Upper lobe of left lung (tissue), 6 donors: Measurements from ENCODE around the gene GPR162. TPM values are rescaled to one million over a fixed set of nuclear protein-coding genes. Genes with fewer than 3 reads are reported as not detected.
A peak's percentile ranks its signal among the peaks of the same experiment; 100 is the strongest.

Source experiments
- ATAC-seq, 2 donors: fragments of 200-7000 bp; cut with Tn5 transposase; one replicate each; pipeline ENCODE4 v1.9.1; 2022; ENCODE audit warnings: mild to moderate bottlenecking in 2 of 2, moderate library complexity in 2 of 2; ENCODE audit not compliant: low FRiP score in 2 of 2
- DNase-seq, 2 donors: peaks; one replicate each; pipeline ENCODE4 v3.0.0-alpha.2; 2019 to 2020
- H3K27ac ChIP-seq, 4 donors: fragments of 200-600 bp; sonication (generic); one replicate each; pipeline ENCODE4 v1.5.1; 2016 to 2019
- H3K27me3 ChIP-seq, 4 donors: fragments of 200-600 bp; sonication (generic); one replicate each; pipeline ENCODE4 v1.5.1; 2017 to 2019
- H3K36me3 ChIP-seq, 4 donors: fragments of 200-600 bp; sonication (generic); one replicate each; pipeline ENCODE4 v1.5.1; 2016 to 2019
- H3K4me1 ChIP-seq, 4 donors: fragments of 200-600 bp; sonication (generic); one replicate each; pipeline ENCODE4 v1.5.1; 2018 to 2019
- H3K4me3 ChIP-seq, 4 donors: fragments of 200-600 bp; sonication (generic); one replicate each; pipeline ENCODE4 v1.5.1; 2017 to 2019; ENCODE audit warnings: mild to moderate bottlenecking in 2 of 4, moderate library complexity in 1 of 4
- H3K9me3 ChIP-seq, 4 donors: fragments of 200-600 bp; sonication (generic); one replicate each; pipeline ENCODE4 v1.5.1; 2018 to 2019
- EP300 ChIP-seq, 4 donors: sonication (generic); formaldehyde crosslinking; IDR thresholded peaks; one replicate each; pipeline ENCODE4 v1.5.1; 2017; ENCODE audit warnings: antibody characterized with exemption in 4 of 4, control low read depth in 2 of 4
- POLR2A ChIP-seq, 4 donors: fragments of 450-650 bp; IDR thresholded peaks; one replicate each; pipeline ENCODE4 v1.5.1; 2016 to 2017; ENCODE audit warnings: antibody characterized with exemption in 4 of 4, mild to moderate bottlenecking in 2 of 4
- POLR2AphosphoS5 ChIP-seq, 2 donors: sonication (generic); formaldehyde crosslinking; IDR thresholded peaks; one replicate each; pipeline ENCODE4 v1.5.1; 2017; ENCODE audit warnings: antibody characterized with exemption in 2 of 2
- WGBS, 2 donors: methylation state at CpG; one replicate each; pipeline ENCODE4 v1.1.5; 2017 to 2018; 5-methylcytosine and 5-hydroxymethylcytosine counted together
- total RNA-seq, 6 donors: library from RNA; depleted of rRNA in 4 of 6; stranded (reverse); fragments of >200 nt in 4 of 6; gene quantifications; one replicate each; pipeline versions ENCODE4 v1.1.0 to v1.2.1, GENCODE V29; 2016 to 2021
- TF ChIP-seq, protein P1 (sequence below), 6 experiments: fragments of 450-650 bp in 4 of 6; fragments of 200-600 bp in 2 of 6; sonication (generic) in 2 of 6; IDR thresholded peaks; one replicate each; pipeline ENCODE4 v1.5.1; 2016 to 2019; ENCODE audit warnings: antibody characterized with exemption in 6 of 6
- donor health status: DM: no; HTN: no; CAD: no; lungs with moderate emphysema.
- donor health status: DM: no; HTN: yes; CAD: no; lungs with severe emphysema.

Gene GPR162
- total RNA-seq, 6 donors from 2014 or later = 8.1 to 47.1 (median 16.5) TPM

DNA sequence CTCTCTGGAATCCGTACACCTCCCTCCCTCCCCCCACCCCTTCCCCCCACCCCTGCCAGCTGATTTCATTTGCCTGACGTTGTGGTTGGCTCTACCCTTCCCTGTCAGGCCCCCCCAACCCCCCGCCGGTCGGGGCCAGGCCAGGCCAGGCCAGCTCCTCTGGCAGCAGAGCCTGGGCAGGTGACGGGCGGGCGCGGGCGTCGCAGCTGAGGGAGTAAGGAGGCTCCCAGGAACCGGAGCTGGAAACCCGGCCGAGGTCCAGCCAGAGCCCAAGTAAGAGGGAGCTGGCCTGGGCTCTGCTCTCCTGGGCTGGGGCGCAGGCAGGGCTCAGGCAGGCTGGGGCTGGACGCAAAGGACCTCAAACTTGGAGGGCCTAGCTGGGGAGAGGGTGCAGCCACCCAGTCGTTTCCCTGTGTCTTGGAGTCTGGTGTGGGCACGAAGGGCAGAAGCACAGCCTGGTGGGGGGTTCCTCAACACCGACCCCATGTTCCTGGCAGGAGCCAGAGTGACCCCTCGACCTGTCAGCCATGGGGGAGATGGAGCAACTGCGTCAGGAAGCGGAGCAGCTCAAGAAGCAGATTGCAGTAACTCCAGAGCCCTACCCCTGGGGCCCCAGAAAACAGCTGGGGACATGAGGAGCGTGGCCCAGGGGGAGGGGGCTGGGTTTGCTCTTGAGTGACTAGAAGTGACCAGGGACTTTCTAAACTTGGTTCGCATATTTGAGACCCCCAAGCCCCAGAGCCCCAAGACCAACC, 19.3 kb downstream of the GPR162 start, which contains the start of gene GNB3:
TSS of gene GNB3 (plus strand) at position 165 of the 755 bp plus-strand sequence. CDS start at position 528, 363 bp downstream.
- Histone ChIP-seq H3K27me3 (no peaks in the 10 kb centered on the region), H3K4me3 (no peak within 1 kb of the TSS), H3K9me3 (no peaks in the 10 kb centered on the region), H3K27ac (no peak within 1 kb of the TSS), H3K36me3 (peaks cover 0 to 17% (median 2%) of the 10 kb centered on the region in 4 donors), H3K4me1 (peaks cover 0 to under 1% (median 0%) of the 10 kb centered on the region in 4 donors)
- WGBS, 2 donors = 57 to 76% methylated on average over 10 to 12 of the region's 24 CpGs
- DNase-seq (peak in 1 of 2 donors; percentile 79), ATAC-seq (no peak)
- TF ChIP-seq, protein P1, sequence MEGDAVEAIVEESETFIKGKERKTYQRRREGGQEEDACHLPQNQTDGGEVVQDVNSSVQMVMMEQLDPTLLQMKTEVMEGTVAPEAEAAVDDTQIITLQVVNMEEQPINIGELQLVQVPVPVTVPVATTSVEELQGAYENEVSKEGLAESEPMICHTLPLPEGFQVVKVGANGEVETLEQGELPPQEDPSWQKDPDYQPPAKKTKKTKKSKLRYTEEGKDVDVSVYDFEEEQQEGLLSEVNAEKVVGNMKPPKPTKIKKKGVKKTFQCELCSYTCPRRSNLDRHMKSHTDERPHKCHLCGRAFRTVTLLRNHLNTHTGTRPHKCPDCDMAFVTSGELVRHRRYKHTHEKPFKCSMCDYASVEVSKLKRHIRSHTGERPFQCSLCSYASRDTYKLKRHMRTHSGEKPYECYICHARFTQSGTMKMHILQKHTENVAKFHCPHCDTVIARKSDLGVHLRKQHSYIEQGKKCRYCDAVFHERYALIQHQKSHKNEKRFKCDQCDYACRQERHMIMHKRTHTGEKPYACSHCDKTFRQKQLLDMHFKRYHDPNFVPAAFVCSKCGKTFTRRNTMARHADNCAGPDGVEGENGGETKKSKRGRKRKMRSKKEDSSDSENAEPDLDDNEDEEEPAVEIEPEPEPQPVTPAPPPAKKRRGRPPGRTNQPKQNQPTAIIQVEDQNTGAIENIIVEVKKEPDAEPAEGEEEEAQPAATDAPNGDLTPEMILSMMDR (IDR thresholded peaks at IDR 0.05) = no peak
- TF ChIP-seq POLR2AphosphoS5 (IDR thresholded peaks at IDR 0.05) = no peak
- TF ChIP-seq EP300 (IDR thresholded peaks at IDR 0.05) = no peak
- no peak for TF ChIP-seq POLR2A (IDR thresholded peaks at IDR 0.05)

DNA sequence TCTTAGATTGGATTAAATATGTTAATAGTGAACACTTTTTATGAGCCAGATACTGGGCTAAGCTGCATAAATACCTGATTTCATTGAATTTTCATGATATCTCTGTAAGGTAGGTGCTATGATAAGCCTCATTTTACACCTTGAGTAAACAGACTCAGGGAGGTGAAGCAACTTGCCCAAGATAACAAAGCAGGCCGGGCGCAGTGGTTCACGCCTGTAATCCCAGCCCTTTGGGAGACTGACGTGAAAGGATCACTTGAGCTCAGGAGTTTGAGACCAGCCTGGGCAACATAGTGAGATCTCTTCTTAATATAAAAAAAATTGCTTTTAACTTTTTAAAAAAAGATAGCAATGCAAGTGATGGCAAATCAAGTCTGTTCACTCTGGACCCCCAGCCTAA, 20.5 kb downstream of the GPR162 start:
- ATAC-seq (no peak), DNase-seq (no peak)
- Histone ChIP-seq H3K4me3 (no peak overlapping the region), H3K27ac (no peak overlapping the region), H3K4me1 (no peaks in the 10 kb centered on the region), H3K36me3 (peaks cover 0 to 17% (median 2%) of the 10 kb centered on the region in 4 donors), H3K9me3 (no peaks in the 10 kb centered on the region), H3K27me3 (no peaks in the 10 kb centered on the region)
- 84 to 99% methylated on average over 4 of the region's 4 CpGs for WGBS, 2 donors
- TF ChIP-seq POLR2A (IDR thresholded peaks at IDR 0.05) (no peak), EP300 (IDR thresholded peaks at IDR 0.05) (no peak), POLR2AphosphoS5 (IDR thresholded peaks at IDR 0.05) (no peak)
- TF ChIP-seq, protein P1 (IDR thresholded peaks at IDR 0.05) = no peak

GRCh38 chr12:6843118-6843902, 21.7 kb downstream of the GPR162 start:
- H3K27me3 ChIP-seq = no peaks in the 10 kb centered on the region
- no peak overlapping the region for H3K4me3 ChIP-seq
- DNase-seq (no peak), ATAC-seq (no peak)
- TF ChIP-seq, protein P1 (IDR thresholded peaks at IDR 0.05) = peak in 1 of 6 experiments; percentile 6
- TF ChIP-seq POLR2A (IDR thresholded peaks at IDR 0.05) = no peak
- TF ChIP-seq POLR2AphosphoS5 (IDR thresholded peaks at IDR 0.05) = no peak
- no peak for TF ChIP-seq EP300 (IDR thresholded peaks at IDR 0.05)
- WGBS, 2 donors = 78 to 92% methylated on average over 8 to 16 of the region's 16 CpGs
- no peaks in the 10 kb centered on the region for H3K9me3 ChIP-seq
- H3K36me3 ChIP-seq = peaks cover 0 to 5% (median 2%) of the 10 kb centered on the region in 4 donors
- no peaks in the 10 kb centered on the region for H3K4me1 ChIP-seq
- no peak overlapping the region for H3K27ac ChIP-seq

DNA sequence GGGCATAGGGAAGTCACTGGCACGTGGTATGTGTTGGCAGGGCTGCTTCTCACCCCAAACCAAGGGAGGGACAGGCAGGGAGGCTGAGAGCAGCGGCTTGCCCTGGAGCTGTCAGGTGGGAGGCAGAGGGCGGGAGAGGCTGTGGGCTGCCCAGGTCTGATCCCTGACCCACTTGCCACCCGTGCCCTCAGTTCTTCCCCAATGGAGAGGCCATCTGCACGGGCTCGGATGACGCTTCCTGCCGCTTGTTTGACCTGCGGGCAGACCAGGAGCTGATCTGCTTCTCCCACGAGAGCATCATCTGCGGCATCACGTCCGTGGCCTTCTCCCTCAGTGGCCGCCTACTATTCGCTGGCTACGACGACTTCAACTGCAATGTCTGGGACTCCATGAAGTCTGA, 23.8 kb downstream of the GPR162 start:
- Histone ChIP-seq H3K4me1 (peaks cover 0 to 3% (median 0%) of the 10 kb centered on the region in 4 donors), H3K4me3 (no peak overlapping the region), H3K9me3 (no peaks in the 10 kb centered on the region), H3K27ac (no peak overlapping the region), H3K36me3 (peaks cover 0 to 3% (median 0%) of the 10 kb centered on the region in 4 donors), H3K27me3 (no peaks in the 10 kb centered on the region)
- no peak for ATAC-seq
- no peak for DNase-seq
- TF ChIP-seq POLR2A (IDR thresholded peaks at IDR 0.05) = no peak
- no peak for TF ChIP-seq EP300 (IDR thresholded peaks at IDR 0.05)
- TF ChIP-seq POLR2AphosphoS5 (IDR thresholded peaks at IDR 0.05) = no peak
- TF ChIP-seq, protein P1 (IDR thresholded peaks at IDR 0.05) = no peak
- WGBS, 2 donors = 91% methylated on average over 17 of the region's 17 CpGs
